Stomach (tissue), 4 donors: ENCODE results near the gene INF2.

Experiments used
- POLR2AphosphoS5 ChIP-seq, 3 donors: sonication (generic); formaldehyde crosslinking; IDR thresholded peaks; one replicate each; pipeline ENCODE4 v1.6.1; 2016; ENCODE audit warnings: antibody characterized with exemption in 3 of 3
- TF ChIP-seq, protein P1 (sequence below), 7 experiments: fragments of 450-650 bp in 4 of 7; fragments of 200-600 bp in 3 of 7; sonication (generic) in 3 of 7; IDR thresholded peaks; one replicate each; pipeline ENCODE4 v1.5.1; 2016 to 2019; ENCODE audit warnings: antibody characterized with exemption in 7 of 7, control low read depth in 2 of 7, mild to moderate bottlenecking in 1 of 7

DNA sequence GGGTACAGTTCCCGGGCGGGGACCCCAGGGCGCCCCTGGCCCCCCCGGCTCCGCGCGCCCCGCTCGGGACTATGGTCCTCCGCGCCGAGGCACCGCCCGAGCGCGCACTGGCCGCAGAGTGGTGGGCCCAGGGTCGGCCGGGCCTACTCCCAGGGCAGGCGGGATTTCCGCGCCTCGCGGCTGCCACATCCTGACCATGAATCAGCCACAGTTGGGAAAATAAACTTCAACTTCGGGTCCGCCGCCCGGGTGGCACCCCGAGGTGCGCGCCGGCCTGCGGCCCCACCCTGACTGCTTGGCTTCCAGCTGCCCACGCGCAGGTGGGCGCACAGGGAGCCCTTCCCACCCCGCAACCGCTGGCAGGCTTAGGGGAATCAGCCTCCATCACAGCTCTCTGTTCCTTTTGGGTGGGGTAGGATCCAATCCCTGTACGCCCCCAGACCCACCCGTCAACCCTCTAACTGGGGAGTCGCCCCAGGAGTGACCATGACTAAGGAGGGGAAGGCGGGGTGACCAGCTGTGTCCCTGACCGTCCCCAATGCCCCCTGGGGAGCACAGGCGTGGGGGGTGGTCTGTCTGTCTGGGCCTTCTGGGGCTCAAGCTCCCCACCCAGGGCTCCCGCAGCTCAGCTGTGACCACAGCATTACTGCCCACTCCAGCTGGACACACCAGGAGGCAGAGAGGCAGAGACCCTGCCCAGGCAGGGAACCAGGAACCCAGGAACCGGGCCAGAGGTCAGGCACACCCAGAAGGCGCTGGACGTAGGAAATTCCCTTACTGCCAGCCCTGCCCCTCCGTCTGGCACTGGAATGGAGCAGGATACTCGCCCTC, 678 bp downstream of the INF2 start:
- TF ChIP-seq, protein P1, sequence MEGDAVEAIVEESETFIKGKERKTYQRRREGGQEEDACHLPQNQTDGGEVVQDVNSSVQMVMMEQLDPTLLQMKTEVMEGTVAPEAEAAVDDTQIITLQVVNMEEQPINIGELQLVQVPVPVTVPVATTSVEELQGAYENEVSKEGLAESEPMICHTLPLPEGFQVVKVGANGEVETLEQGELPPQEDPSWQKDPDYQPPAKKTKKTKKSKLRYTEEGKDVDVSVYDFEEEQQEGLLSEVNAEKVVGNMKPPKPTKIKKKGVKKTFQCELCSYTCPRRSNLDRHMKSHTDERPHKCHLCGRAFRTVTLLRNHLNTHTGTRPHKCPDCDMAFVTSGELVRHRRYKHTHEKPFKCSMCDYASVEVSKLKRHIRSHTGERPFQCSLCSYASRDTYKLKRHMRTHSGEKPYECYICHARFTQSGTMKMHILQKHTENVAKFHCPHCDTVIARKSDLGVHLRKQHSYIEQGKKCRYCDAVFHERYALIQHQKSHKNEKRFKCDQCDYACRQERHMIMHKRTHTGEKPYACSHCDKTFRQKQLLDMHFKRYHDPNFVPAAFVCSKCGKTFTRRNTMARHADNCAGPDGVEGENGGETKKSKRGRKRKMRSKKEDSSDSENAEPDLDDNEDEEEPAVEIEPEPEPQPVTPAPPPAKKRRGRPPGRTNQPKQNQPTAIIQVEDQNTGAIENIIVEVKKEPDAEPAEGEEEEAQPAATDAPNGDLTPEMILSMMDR (IDR thresholded peaks at IDR 0.05), result no peak
- peak in 2 of 3 donors; percentile 27 to 36 for TF ChIP-seq POLR2AphosphoS5 (IDR thresholded peaks at IDR 0.05)
